Fibroblast of pulmonary artery (primary cell): ENCODE measurements around the gene PACSIN1.

Experiments
- DNase-seq: peaks from one replicate; pipeline ENCODE4 v3.0.0-alpha.2; 2010; ENCODE audit warnings: low read depth
- H3K4me3 ChIP-seq: replicated peaks from 2 replicates; pipeline ENCODE4 v1.5.1; 2011; ENCODE audit warnings: low read depth, mild to moderate bottlenecking, control low read depth, low read length, moderate library complexity
- CTCF ChIP-seq: IDR thresholded peaks from 2 replicates; pipeline ENCODE4 v1.5.1; 2011; ENCODE audit warnings: mild to moderate bottlenecking, control low read depth, low read length, inconsistent platforms; ENCODE audit errors: missing control alignments

Gene PACSIN1

GRCh38 chr6:34544052-34544604 is 78.3 kb downstream of the PACSIN1 start:
- TF ChIP-seq CTCF = no peak
- no peak overlapping the region for H3K4me3 ChIP-seq
- no peak for DNase-seq

DNA sequence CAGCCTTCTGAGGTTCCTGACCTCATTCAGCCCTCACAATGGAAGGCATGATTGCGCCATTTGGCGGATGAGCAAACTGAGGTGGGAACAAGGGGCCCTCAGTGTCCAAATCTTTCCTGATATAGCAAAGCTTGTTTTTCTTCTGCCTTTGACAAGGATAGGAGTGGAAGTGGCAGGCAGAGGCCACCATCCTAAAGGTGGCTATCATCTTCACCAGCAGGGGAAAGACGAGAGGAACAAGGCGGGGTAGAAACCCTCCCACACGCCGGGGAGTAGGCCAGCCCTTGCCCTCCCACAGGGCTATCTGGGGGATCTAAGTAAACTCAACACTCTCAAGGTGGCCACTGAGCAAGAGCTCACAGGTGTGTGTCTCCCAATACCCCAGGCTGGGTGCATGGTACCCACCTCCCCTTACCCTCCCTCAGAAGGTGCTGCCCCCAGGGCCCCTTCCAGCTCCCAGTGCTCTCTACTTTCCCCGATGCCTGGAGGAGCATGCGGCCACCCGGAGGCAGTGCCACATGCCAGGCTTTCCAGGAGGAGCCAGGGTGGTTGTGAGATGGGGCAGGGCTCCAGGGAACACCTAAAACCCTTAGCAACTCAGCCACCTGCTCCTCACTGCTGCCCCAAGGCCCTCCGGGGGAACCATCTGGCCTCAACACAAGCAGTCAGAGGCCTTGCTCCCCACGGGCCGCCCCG is 79.0 kb downstream of the PACSIN1 start:
- DNase-seq = peak; percentile 42
- H3K4me3 ChIP-seq = no peak overlapping the region
- TF ChIP-seq CTCF = no peak

- peak; percentile 19 for DNase-seq
- H3K4me3 ChIP-seq = no peak overlapping the region
- no peak for TF ChIP-seq CTCF
Observed at GRCh38 chr6:34546551-34547321, 80.9 kb downstream of the PACSIN1 start.

DNA sequence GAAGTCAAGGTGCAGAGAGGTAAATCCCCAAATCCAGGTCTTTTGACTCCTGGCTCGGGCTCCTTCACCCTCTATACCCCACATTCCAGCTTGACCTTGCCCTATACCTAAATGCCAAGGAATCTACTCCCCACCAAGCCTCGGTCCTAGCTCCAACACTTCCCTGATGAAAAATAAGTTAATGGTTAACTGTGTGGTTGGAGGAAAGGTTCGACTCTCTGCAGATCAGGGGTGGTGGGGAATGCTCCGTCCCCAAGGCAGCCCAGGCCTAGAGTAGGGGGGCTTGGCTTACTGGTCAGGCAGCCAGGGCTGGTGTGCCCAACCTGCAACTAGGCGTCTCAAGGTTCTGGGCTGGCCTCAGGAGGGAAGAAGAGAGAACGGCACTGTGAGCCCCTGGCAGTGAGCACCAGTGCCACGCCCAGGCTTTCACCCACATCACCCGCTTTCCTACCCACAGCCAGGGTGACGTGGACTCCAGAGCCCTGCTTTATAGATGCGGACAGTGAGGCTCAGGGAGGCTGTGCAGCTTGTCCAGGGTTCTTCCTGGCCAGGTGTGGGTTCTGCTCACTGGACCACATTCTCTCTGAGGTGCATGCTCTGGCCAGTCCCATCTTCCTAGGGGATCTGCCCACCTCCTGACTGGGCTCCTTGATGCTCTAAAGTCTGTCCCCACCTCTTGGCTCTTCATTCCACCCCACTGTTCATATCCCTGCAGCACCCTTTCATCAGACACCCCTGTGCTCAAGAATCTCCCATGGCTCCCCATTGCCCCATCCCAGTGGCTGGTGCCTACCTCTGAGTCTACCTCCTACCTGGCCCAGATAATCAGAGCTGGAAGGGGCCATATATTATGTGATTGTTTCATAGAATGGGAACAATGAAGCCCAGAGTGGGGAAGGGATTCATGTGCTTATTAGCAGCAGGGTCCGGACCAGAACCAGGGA is 82.1 kb downstream of the PACSIN1 start:
- no peak for DNase-seq
- H3K4me3 ChIP-seq = no peak overlapping the region
- TF ChIP-seq CTCF = no peak

DNA sequence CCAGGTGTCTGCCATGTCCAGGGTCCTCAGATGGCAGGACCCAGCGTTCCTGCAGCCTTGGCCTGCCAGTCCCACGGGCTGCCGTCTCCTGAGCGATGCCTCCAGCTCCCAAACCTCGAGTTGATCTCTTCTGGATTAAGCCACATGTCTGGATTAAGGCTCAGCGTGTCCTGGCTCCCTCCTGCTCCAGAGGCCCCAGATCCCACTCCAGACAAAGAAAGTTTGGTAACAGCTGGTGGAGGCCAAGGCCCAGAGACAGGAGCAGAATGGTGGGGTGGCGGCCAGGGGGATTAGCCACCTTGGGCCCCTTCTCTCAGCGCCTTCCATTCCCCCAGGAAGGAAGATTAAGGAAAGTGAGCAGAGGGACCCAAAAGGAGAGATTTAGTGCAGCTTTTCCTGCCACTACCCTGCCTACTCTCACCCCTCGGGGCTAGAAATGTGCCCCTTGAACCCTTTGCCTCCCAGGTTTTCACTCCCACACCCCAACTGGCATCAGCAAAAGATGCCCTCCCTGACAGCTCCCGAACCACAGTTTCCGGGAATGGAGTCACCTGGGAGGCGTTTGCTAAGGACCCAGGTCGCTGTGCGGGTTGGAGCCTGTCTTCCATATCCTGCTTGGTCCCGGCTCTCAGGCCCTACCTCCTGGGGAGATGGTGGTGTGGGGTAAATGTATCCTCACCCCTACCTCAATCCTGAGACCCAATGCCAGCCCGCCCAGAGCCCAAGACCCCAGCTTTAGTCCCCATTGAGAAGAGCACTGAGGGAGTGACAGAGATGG is 83.3 kb downstream of the PACSIN1 start:
- TF ChIP-seq CTCF = no peak
- no peak for DNase-seq
- no peak overlapping the region for H3K4me3 ChIP-seq

DNA sequence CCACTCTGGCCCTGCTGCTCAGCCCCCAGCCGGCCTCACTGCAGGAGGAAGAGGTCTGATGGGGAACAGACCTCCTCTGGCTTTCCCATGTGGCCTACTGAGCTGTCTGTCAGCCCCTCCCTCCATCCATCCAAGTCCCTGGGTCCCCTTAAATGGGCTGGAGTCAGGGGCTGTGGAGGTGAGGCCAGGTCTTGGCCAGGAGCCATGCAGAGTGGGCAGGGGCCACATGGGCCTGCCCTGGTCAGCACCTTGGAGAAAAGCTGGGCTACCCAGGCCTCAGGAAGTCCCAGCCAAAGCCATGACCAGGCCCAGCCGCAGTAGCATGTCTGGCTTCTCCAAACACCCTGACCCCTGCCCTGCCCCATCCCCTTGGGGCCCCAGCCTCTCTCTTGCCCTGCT is 83.9 kb downstream of the PACSIN1 start:
- no peak for DNase-seq
- no peak for TF ChIP-seq CTCF
- no peak overlapping the region for H3K4me3 ChIP-seq
